Mesenchymal stem cell (in vitro differentiated cells and primary cell): Measurements from ENCODE around the gene FBRSL1.

Experiments used
- DNase-seq: peaks from one replicate; pipeline ENCODE4 v3.0.0-alpha.2; 2013
- H2AFZ ChIP-seq: one replicate; pipeline ENCODE4 v1.6.1; 2013; ENCODE audit warnings: low read depth, mild to moderate bottlenecking, control low read depth, inconsistent platforms, low read length, moderate library complexity
- H2AK5ac ChIP-seq: 2 replicates; pipeline ENCODE4 v1.6.1; 2013; ENCODE audit warnings: low read length, moderate library complexity, mild to moderate bottlenecking, inconsistent platforms; ENCODE audit not compliant: severe bottlenecking
- H2BK120ac ChIP-seq: one replicate; pipeline ENCODE4 v1.6.1; 2013; ENCODE audit warnings: low read depth, mild to moderate bottlenecking, inconsistent platforms, low read length, moderate library complexity
- H2BK12ac ChIP-seq, 2 experiments: one replicate each; pipeline ENCODE4 v1.6.1; 2013; ENCODE audit warnings: inconsistent platforms in 2 of 2, low read length in 2 of 2, mild to moderate bottlenecking in 2 of 2, moderate library complexity in 2 of 2, control low read depth in 1 of 2
- H2BK15ac ChIP-seq: one replicate; pipeline ENCODE4 v1.6.1; 2013; ENCODE audit warnings: mild to moderate bottlenecking, low read depth, inconsistent platforms; ENCODE audit not compliant: poor library complexity, severe bottlenecking
- H2BK5ac ChIP-seq: 2 replicates; pipeline ENCODE4 v1.6.1; 2013; ENCODE audit warnings: low read depth, mild to moderate bottlenecking, low read length, control low read depth, inconsistent platforms; ENCODE audit not compliant: poor library complexity, severe bottlenecking
- H3K14ac ChIP-seq, 2 experiments: one replicate each; pipeline ENCODE4 v1.6.1; 2013; ENCODE audit warnings: inconsistent platforms in 2 of 2, low read length in 2 of 2, control low read depth in 1 of 2, mild to moderate bottlenecking in 1 of 2, moderate library complexity in 1 of 2
- H3K18ac ChIP-seq, 2 experiments: one replicate each; pipeline ENCODE4 v1.6.1; 2013; ENCODE audit warnings: inconsistent platforms in 2 of 2, low read length in 2 of 2, control low read depth in 1 of 2, low read depth in 1 of 2, mild to moderate bottlenecking in 1 of 2
- H3K23ac ChIP-seq, 2 experiments: one replicate each; pipeline ENCODE4 v1.6.1; 2013; ENCODE audit warnings: inconsistent platforms in 2 of 2, low read length in 2 of 2, mild to moderate bottlenecking in 2 of 2, moderate library complexity in 2 of 2, control low read depth in 1 of 2
- H3K27ac ChIP-seq: 2 replicates; pipeline ENCODE4 v1.5.1; 2013; ENCODE audit warnings: mild to moderate bottlenecking, moderate library complexity, low read length, control low read depth, inconsistent platforms; ENCODE audit not compliant: poor library complexity, severe bottlenecking
- H3K27me3 ChIP-seq, 2 experiments: 2 replicates each; pipeline versions ENCODE4 v1.6.1 to v1.7.0; 2013; ENCODE audit warnings: low read length in 2 of 2, mild to moderate bottlenecking in 2 of 2, moderate library complexity in 2 of 2, control low read depth in 1 of 2, inconsistent platforms in 1 of 2; ENCODE audit not compliant: control insufficient read depth in 1 of 2, insufficient read depth in 1 of 2
- H3K36me3 ChIP-seq, 2 experiments: 2 replicates each; pipeline versions ENCODE4 v1.6.1 to v1.7.0; 2013; ENCODE audit warnings: low read length in 2 of 2, control low read depth in 1 of 2, inconsistent platforms in 1 of 2, low read depth in 1 of 2, mild to moderate bottlenecking in 1 of 2; ENCODE audit not compliant: insufficient read depth in 2 of 2, control insufficient read depth in 1 of 2
- H3K4ac ChIP-seq, 2 experiments: one replicate each; pipeline ENCODE4 v1.6.1; 2013; ENCODE audit warnings: inconsistent platforms in 2 of 2, low read length in 2 of 2, mild to moderate bottlenecking in 2 of 2, moderate library complexity in 2 of 2, control low read depth in 1 of 2, low read depth in 1 of 2
- H3K4me1 ChIP-seq: 2 replicates; pipeline ENCODE4 v1.6.1; 2013; ENCODE audit warnings: low read depth, low read length, control low read depth; ENCODE audit not compliant: control insufficient read depth, insufficient read depth
- H3K4me2 ChIP-seq: 2 replicates; pipeline ENCODE4 v1.6.1; 2013; ENCODE audit warnings: low read length, mild to moderate bottlenecking, inconsistent platforms; ENCODE audit not compliant: poor library complexity, severe bottlenecking
- H3K4me3 ChIP-seq, 2 experiments: 2 replicates each; pipeline versions ENCODE4 v1.5.1 to v1.7.0; 2013; ENCODE audit warnings: low read length in 2 of 2, mild to moderate bottlenecking in 2 of 2, control low read depth in 1 of 2, low read depth in 1 of 2; ENCODE audit not compliant: insufficient read depth in 1 of 2
- H3K79me1 ChIP-seq: replicated peaks from 2 replicates; pipeline ENCODE4 v1.6.1; 2013; ENCODE audit warnings: mild to moderate bottlenecking, control low read depth, low read length, inconsistent platforms; ENCODE audit not compliant: poor library complexity, severe bottlenecking
- H3K9ac ChIP-seq: 2 replicates; pipeline ENCODE4 v1.7.0; 2013; ENCODE audit warnings: mild to moderate bottlenecking, low read length, moderate library complexity
- H3K9me3 ChIP-seq: 2 replicates; pipeline ENCODE4 v1.7.0; 2013; ENCODE audit warnings: mild to moderate bottlenecking, low read length; ENCODE audit not compliant: control insufficient read depth
- H4K8ac ChIP-seq: one replicate; pipeline ENCODE4 v1.6.1; 2013; ENCODE audit warnings: inconsistent platforms, mild to moderate bottlenecking, low read length, moderate library complexity
- H4K91ac ChIP-seq: one replicate; pipeline ENCODE4 v1.6.1; 2013; ENCODE audit warnings: mild to moderate bottlenecking, low read length, inconsistent platforms
- WGBS: methylation state at CpG from one replicate; pipeline ENCODE4 v1.1.7; 2013; ENCODE audit warnings: mixed read lengths; 5-methylcytosine and 5-hydroxymethylcytosine counted together

FBRSL1 gene

GRCh38 chr12:132458846-132459641 is 30.9 kb upstream of the FBRSL1 start:
- WGBS: 86% methylated on average over 27 of the region's 28 CpGs
- Histone ChIP-seq H4K91ac (no peak overlapping the region), H2AK5ac (no peak overlapping the region), H2BK5ac (no peak overlapping the region), H2BK12ac (no peak overlapping the region), H3K4ac (no peak overlapping the region), H3K27ac (no peak overlapping the region), H3K4me3 (no peak overlapping the region), H2BK120ac (no peak overlapping the region), H3K4me2 (no peak overlapping the region), H3K9ac (no peak overlapping the region), H3K18ac (no peak overlapping the region), H3K4me1 (peaks cover 12% of the 10 kb centered on the region), H3K14ac (no peak overlapping the region), H2AFZ (no peak overlapping the region), H3K79me1 (no peaks in the 10 kb centered on the region), H2BK15ac (no peak overlapping the region), H3K27me3 (peaks cover 9 to 56% of the 10 kb centered on the region in 2 experiments), H3K9me3 (peaks cover 5% of the 10 kb centered on the region), H3K36me3 (no peaks in the 10 kb centered on the region), H4K8ac (no peak overlapping the region), H3K23ac (no peak overlapping the region)
- DNase-seq: no peak

GRCh38 chr12:132460571-132460970 is 29.4 kb upstream of the FBRSL1 start:
- Histone ChIP-seq H2BK15ac (no peak overlapping the region), H3K18ac (no peak overlapping the region), H2AK5ac (no peak overlapping the region), H3K27me3 (peaks cover 9 to 47% of the 10 kb centered on the region in 2 experiments), H3K14ac (no peak overlapping the region), H3K23ac (no peak overlapping the region), H3K36me3 (no peaks in the 10 kb centered on the region), H2BK120ac (no peak overlapping the region), H2BK12ac (no peak overlapping the region), H3K27ac (no peak overlapping the region), H3K4me2 (no peak overlapping the region), H3K4ac (no peak overlapping the region), H3K79me1 (no peaks in the 10 kb centered on the region), H2AFZ (no peak overlapping the region), H2BK5ac (no peak overlapping the region), H3K9ac (no peak overlapping the region), H3K9me3 (peaks cover 8% of the 10 kb centered on the region), H3K4me1 (peaks cover 21% of the 10 kb centered on the region), H4K8ac (no peak overlapping the region), H4K91ac (no peak overlapping the region), H3K4me3 (no peak overlapping the region)
- DNase-seq: no peak
- 78% methylated on average over 13 of the region's 13 CpGs for WGBS

- 70% methylated on average over 10 of the region's 10 CpGs for WGBS
- no peak for DNase-seq
- H3K27ac ChIP-seq: no peak overlapping the region
- H2BK120ac ChIP-seq: no peak overlapping the region
- no peak overlapping the region for H2AFZ ChIP-seq
- H3K9ac ChIP-seq: no peak overlapping the region
- H2BK15ac ChIP-seq: no peak overlapping the region
- no peak overlapping the region for H3K4me3 ChIP-seq
- peaks cover 8% of the 10 kb centered on the region for H3K9me3 ChIP-seq
- H3K79me1 ChIP-seq: no peaks in the 10 kb centered on the region
- no peaks in the 10 kb centered on the region for H3K36me3 ChIP-seq
- no peak overlapping the region for H3K4ac ChIP-seq
- no peak overlapping the region for H3K4me2 ChIP-seq
- H4K8ac ChIP-seq: no peak overlapping the region
- no peak overlapping the region for H2BK12ac ChIP-seq
- no peak overlapping the region for H3K23ac ChIP-seq
- H3K4me1 ChIP-seq: peaks cover 26% of the 10 kb centered on the region
- no peak overlapping the region for H3K18ac ChIP-seq
- peaks cover 9 to 47% of the 10 kb centered on the region in 2 experiments for H3K27me3 ChIP-seq
- H3K14ac ChIP-seq: no peak overlapping the region
- no peak overlapping the region for H4K91ac ChIP-seq
- no peak overlapping the region for H2AK5ac ChIP-seq
- no peak overlapping the region for H2BK5ac ChIP-seq
Measured at GRCh38 chr12:132461526-132461925, 28.4 kb upstream of the FBRSL1 start.

GRCh38 chr12:132462788-132463187 is 27.2 kb upstream of the FBRSL1 start:
- H2BK5ac ChIP-seq: no peak overlapping the region
- H3K9ac ChIP-seq: no peak overlapping the region
- H2AK5ac ChIP-seq: no peak overlapping the region
- no peak overlapping the region for H2BK12ac ChIP-seq
- no peak overlapping the region for H2BK120ac ChIP-seq
- no peak overlapping the region for H3K4ac ChIP-seq
- no peak overlapping the region for H4K8ac ChIP-seq
- H2BK15ac ChIP-seq: no peak overlapping the region
- no peak for DNase-seq
- H3K18ac ChIP-seq: no peak overlapping the region
- H3K9me3 ChIP-seq: peaks cover 8% of the 10 kb centered on the region
- H3K36me3 ChIP-seq: no peaks in the 10 kb centered on the region
- no peaks in the 10 kb centered on the region for H3K79me1 ChIP-seq
- peaks cover 9 to 47% of the 10 kb centered on the region in 2 experiments for H3K27me3 ChIP-seq
- H3K14ac ChIP-seq: no peak overlapping the region
- H3K23ac ChIP-seq: no peak overlapping the region
- no peak overlapping the region for H2AFZ ChIP-seq
- no peak overlapping the region for H3K4me2 ChIP-seq
- WGBS: 73% methylated on average over 5 of the region's 5 CpGs
- no peak overlapping the region for H4K91ac ChIP-seq
- no peak overlapping the region for H3K4me3 ChIP-seq
- H3K4me1 ChIP-seq: peaks cover 26% of the 10 kb centered on the region
- no peak overlapping the region for H3K27ac ChIP-seq
